ENCODE data around the gene TSTD1.

The TSTD1 gene

GRCh38 chr1:161008869-161009510 is 29.8 kb downstream of the TSTD1 start:
- no peak for DNase-seq (ENCODE audit: low spot score)
- TF ChIP-seq CTCF (IDR thresholded peaks at IDR 0.05; ENCODE audit: extremely low read depth, missing control alignments), result no peak

GRCh38 chr1:161007369-161007768 is 31.4 kb downstream of the TSTD1 start:
- no peak for TF ChIP-seq CTCF (IDR thresholded peaks at IDR 0.05; ENCODE audit: extremely low read depth, missing control alignments)
- no peak for DNase-seq (ENCODE audit: low spot score)

GRCh38 chr1:161006563-161006962 is 32.2 kb downstream of the TSTD1 start:
- no peak for TF ChIP-seq CTCF (IDR thresholded peaks at IDR 0.05; ENCODE audit: extremely low read depth, missing control alignments)

GRCh38 chr1:161001525-161001924 is 37.2 kb downstream of the TSTD1 start:
- TF ChIP-seq CTCF (IDR thresholded peaks at IDR 0.05; ENCODE audit: extremely low read depth, missing control alignments), result no peak
- DNase-seq (ENCODE audit: low spot score), result no peak

More at GRCh38 chr1:161006563-161006962, 32.2 kb downstream of the TSTD1 start:
- DNase-seq (ENCODE audit: low spot score), result no peak

GRCh38 chr1:161000736-161001480 is 37.9 kb downstream of the TSTD1 start:
- no peak for DNase-seq (ENCODE audit: low spot score)
- TF ChIP-seq CTCF (IDR thresholded peaks at IDR 0.05; ENCODE audit: extremely low read depth, missing control alignments), result no peak

GRCh38 chr1:160999376-160999775 is 39.4 kb downstream of the TSTD1 start:
- no peak for DNase-seq (ENCODE audit: low spot score)
- TF ChIP-seq CTCF (IDR thresholded peaks at IDR 0.05; ENCODE audit: extremely low read depth, missing control alignments), result no peak

GRCh38 chr1:160997323-160998038 is 41.3 kb downstream of the TSTD1 start:
- peak; percentile 56 for TF ChIP-seq CTCF (IDR thresholded peaks at IDR 0.05; ENCODE audit: extremely low read depth, missing control alignments)

More at GRCh38 chr1:160997323-160998038, 41.3 kb downstream of the TSTD1 start:
- peak; percentile 59 for DNase-seq (ENCODE audit: low spot score)

Measured in GM20000 (cell line).